GM23338 (cell line): ENCODE measurements around the gene LAMA1. TPM values are rescaled to one million over a fixed set of nuclear protein-coding genes. Genes with fewer than 3 reads are reported as not detected.

Experiments
- EZH2 ChIP-seq: fragments of 200-600 bp; sonication (generic); IDR thresholded peaks from one replicate; pipeline ENCODE4 v1.8.0; 2017; ENCODE audit warnings: antibody characterized with exemption, mild to moderate bottlenecking, low read depth; ENCODE audit not compliant: unreplicated experiment
- JUNB ChIP-seq: IDR thresholded peaks from one replicate; pipeline ENCODE4 v1.6.1; 2016; ENCODE audit warnings: antibody characterized with exemption; ENCODE audit not compliant: unreplicated experiment
- REST ChIP-seq: IDR thresholded peaks from one replicate; pipeline ENCODE4 v1.6.1; 2018; ENCODE audit warnings: antibody characterized with exemption; ENCODE audit not compliant: unreplicated experiment
- STAT1 ChIP-seq: IDR thresholded peaks from one replicate; pipeline ENCODE4 v1.6.1; 2016; ENCODE audit warnings: antibody characterized with exemption; ENCODE audit not compliant: unreplicated experiment
- ZNF331 ChIP-seq: fragments of 250-450 bp; sonication (Bioruptor Pico); IDR thresholded peaks from 2 replicates; pipeline ENCODE4 v1.5.0; 2020; ENCODE audit warnings: low read depth, mild to moderate bottlenecking, moderate library complexity
- ZNF462 ChIP-seq: fragments of 250-450 bp; sonication (Bioruptor Pico); IDR thresholded peaks from 2 replicates; pipeline ENCODE4 v1.5.0; 2020; ENCODE audit warnings: mild to moderate bottlenecking, moderate library complexity
- polyA plus RNA-seq: library from polyadenylated mRNA; unstranded; fragments of >200 nt; fragmentation: Nextera tagmentation; extraction: Ambion mirVana; gene quantifications from 2 replicates; pipeline ENCODE4 v1.2.1, GENCODE V29; 2016
- total RNA-seq: library from RNA; depleted of rRNA; stranded (reverse); fragments of >200 nt; shearing (Covaris generic); gene quantifications from 2 replicates; pipeline ENCODE4 v1.2.3, GENCODE V29; 2014

LAMA1 gene
- total and polyA plus RNA-seq, 2 experiments from 2014 or later, result 14.8 to 52.3 TPM

- TF ChIP-seq ZNF462 (CRISPR knock-in tag), result no peak
- no peak for TF ChIP-seq ZNF331
- TF ChIP-seq REST, result no peak
- no peak for TF ChIP-seq EZH2
- no peak for TF ChIP-seq JUNB
- TF ChIP-seq STAT1, result no peak
These were observed 169.1 kb downstream of the LAMA1 start (continued) for GRCh38 chr18:6948281-6949055.
